Uterus (tissue), 4 donors: ENCODE data around the gene LPP. TPM values are rescaled to one million over a fixed set of nuclear protein-coding genes. Genes with fewer than 3 reads are reported as not detected.
"Not testable (repeated sequence)": the region's sequence is repeated elsewhere in the genome, so short reads cannot be mapped to it uniquely, and the experiment has no call there.

Experiments
- DNase-seq, 2 donors: peaks; one replicate each; pipeline ENCODE4 v3.0.0-alpha.2; 2019 to 2020
- H3K27ac ChIP-seq, 2 donors: fragments of 200-600 bp; sonication (generic); 1 replicate in 1 of 2; 2 replicates in 1 of 2; pipeline ENCODE4 v1.5.1; 2016 to 2018
- H3K27me3 ChIP-seq, 2 donors: fragments of 200-600 bp; sonication (generic); one replicate each; pipeline ENCODE4 v1.5.1; 2018 to 2019; ENCODE audit warnings: control low read depth in 1 of 2
- H3K36me3 ChIP-seq, 2 donors: fragments of 200-600 bp; sonication (generic); one replicate each; pipeline ENCODE4 v1.5.1; 2019; ENCODE audit warnings: control low read depth in 1 of 2
- H3K4me1 ChIP-seq, 2 donors: fragments of 200-600 bp; sonication (generic); one replicate each; pipeline ENCODE4 v1.5.1; 2018 to 2019; ENCODE audit warnings: control low read depth in 1 of 2
- H3K4me3 ChIP-seq, 2 donors: fragments of 200-600 bp; sonication (generic); 1 replicate in 1 of 2; 2 replicates in 1 of 2; pipeline ENCODE4 v1.5.1; 2018 to 2019; ENCODE audit warnings: mild to moderate bottlenecking in 1 of 2
- H3K9me3 ChIP-seq, 2 donors: fragments of 200-600 bp; sonication (generic); one replicate each; pipeline ENCODE4 v1.5.1; 2019; ENCODE audit warnings: control low read depth in 1 of 2
- POLR2A ChIP-seq, 2 donors: fragments of 450-650 bp; IDR thresholded peaks; one replicate each; pipeline ENCODE4 v1.6.1; 2016; ENCODE audit warnings: antibody characterized with exemption in 2 of 2, mild to moderate bottlenecking in 1 of 2, moderate library complexity in 1 of 2
- intact Hi-C: fragments of 100-400 bp; cut with DNase I; formaldehyde crosslinking; loops from one replicate; pipeline ENCODE4 v1.15.1; 2023; ENCODE audit warnings: low total_unique reads
- total RNA-seq, 4 donors: library from RNA; depleted of rRNA in 3 of 4; stranded (reverse); fragments of >200 nt in 3 of 4; gene quantifications; one replicate each; pipeline versions ENCODE4 v1.1.0 to v1.2.4, GENCODE V29; 2014 to 2023
- TF ChIP-seq, protein P1 (sequence below), 4 experiments: fragments of 200-600 bp in 2 of 4; fragments of 450-650 bp in 2 of 4; sonication (generic) in 2 of 4; IDR thresholded peaks; one replicate each; pipeline ENCODE4 v1.5.1; 2016 to 2019; ENCODE audit warnings: antibody characterized with exemption in 4 of 4, mild to moderate bottlenecking in 2 of 4, moderate library complexity in 1 of 4
- donor health status: DM: yes; HTN: yes; CAD: no.

LPP gene
- total RNA-seq, 4 donors from 2014 or later, result 180 to 1,374 (median 712) TPM

DNA sequence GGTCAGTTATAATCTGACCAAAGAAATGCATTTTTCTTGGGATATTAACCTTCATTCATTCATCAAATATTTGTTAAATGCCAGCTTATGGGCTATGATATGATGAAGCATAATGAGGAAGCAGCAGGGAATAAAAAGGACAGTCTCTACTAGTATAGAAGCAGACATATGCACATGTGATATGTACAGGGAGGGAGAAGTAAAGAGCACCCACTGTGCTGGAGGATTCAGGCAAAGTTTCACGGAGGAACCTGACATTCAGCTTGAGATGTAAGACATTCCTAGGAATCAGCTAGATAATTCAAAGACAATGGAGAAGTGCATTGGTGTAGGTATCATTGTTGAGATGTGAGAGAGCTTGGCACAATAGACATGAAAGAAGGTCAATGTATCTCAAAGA, 450.7 kb downstream of the LPP start:
- Histone ChIP-seq H3K27me3 (no peaks in the 10 kb centered on the region), H3K36me3 (no peaks in the 10 kb centered on the region), H3K4me3 (no peak overlapping the region), H3K27ac (peak overlapping the region in 1 of 2 donors; percentile 10), H3K4me1 (no peaks in the 10 kb centered on the region), H3K9me3 (no peaks in the 10 kb centered on the region)
- TF ChIP-seq POLR2A (IDR thresholded peaks at IDR 0.05), result no peak
- TF ChIP-seq, protein P1, sequence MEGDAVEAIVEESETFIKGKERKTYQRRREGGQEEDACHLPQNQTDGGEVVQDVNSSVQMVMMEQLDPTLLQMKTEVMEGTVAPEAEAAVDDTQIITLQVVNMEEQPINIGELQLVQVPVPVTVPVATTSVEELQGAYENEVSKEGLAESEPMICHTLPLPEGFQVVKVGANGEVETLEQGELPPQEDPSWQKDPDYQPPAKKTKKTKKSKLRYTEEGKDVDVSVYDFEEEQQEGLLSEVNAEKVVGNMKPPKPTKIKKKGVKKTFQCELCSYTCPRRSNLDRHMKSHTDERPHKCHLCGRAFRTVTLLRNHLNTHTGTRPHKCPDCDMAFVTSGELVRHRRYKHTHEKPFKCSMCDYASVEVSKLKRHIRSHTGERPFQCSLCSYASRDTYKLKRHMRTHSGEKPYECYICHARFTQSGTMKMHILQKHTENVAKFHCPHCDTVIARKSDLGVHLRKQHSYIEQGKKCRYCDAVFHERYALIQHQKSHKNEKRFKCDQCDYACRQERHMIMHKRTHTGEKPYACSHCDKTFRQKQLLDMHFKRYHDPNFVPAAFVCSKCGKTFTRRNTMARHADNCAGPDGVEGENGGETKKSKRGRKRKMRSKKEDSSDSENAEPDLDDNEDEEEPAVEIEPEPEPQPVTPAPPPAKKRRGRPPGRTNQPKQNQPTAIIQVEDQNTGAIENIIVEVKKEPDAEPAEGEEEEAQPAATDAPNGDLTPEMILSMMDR (IDR thresholded peaks at IDR 0.05), result no peak
- intact Hi-C loops, result no loop called here
- no peak for DNase-seq

DNA sequence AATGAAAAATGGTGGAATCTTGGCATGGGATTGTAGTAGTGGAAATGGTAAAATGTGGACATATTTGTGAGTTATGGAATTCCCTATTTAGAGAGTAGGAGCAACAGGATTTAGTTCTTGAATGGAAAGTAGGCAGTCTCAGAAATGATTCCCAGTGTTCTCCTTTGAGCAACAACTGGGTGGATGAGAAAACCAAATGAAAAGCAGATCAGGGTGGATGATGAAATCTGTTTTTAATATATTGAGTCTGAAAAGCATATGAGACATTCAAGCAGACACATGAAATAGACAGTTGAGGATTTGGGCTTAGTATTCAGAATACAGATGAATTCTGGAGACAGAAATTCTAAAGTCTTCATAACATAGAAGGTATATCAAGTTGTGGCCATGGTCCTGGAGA, 451.3 kb downstream of the LPP start:
- TF ChIP-seq, protein P1 (IDR thresholded peaks at IDR 0.05), result no peak
- no peak for DNase-seq
- intact Hi-C loops, result no loop called here
- Histone ChIP-seq H3K27ac (peak overlapping the region in 1 of 2 donors; percentile 10), H3K27me3 (no peaks in the 10 kb centered on the region), H3K4me1 (no peaks in the 10 kb centered on the region), H3K9me3 (no peaks in the 10 kb centered on the region), H3K4me3 (no peak overlapping the region), H3K36me3 (no peaks in the 10 kb centered on the region)

DNA sequence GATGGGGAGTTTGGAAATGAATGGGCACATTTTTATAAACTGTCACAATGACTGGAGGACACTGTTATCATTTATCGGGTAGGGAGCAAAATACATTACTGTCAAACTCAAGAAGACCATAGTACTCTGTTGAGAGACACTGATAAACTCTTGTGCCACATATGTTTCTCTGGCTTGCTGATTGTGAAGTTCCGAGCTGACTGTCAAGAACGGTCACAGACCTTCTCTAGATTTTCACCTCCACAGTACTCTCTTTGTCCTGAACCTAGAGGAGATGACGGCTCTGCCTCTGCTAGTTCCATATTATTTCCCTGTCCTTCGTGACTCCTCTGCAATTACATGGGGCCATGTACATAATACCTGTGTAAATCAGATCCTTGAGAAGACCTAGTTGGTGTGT, 451.9 kb downstream of the LPP start:
- TF ChIP-seq, protein P1 (IDR thresholded peaks at IDR 0.05), result no peak
- TF ChIP-seq POLR2A (IDR thresholded peaks at IDR 0.05), result no peak
- no peaks in the 10 kb centered on the region for H3K36me3 ChIP-seq
- DNase-seq, result no peak
- no peak overlapping the region for H3K4me3 ChIP-seq
- H3K4me1 ChIP-seq, result no peaks in the 10 kb centered on the region
- H3K27me3 ChIP-seq, result no peaks in the 10 kb centered on the region
- peak overlapping the region; percentile 9 to 65 for H3K27ac ChIP-seq
- intact Hi-C loops, result no loop called here
- no peaks in the 10 kb centered on the region for H3K9me3 ChIP-seq

DNA sequence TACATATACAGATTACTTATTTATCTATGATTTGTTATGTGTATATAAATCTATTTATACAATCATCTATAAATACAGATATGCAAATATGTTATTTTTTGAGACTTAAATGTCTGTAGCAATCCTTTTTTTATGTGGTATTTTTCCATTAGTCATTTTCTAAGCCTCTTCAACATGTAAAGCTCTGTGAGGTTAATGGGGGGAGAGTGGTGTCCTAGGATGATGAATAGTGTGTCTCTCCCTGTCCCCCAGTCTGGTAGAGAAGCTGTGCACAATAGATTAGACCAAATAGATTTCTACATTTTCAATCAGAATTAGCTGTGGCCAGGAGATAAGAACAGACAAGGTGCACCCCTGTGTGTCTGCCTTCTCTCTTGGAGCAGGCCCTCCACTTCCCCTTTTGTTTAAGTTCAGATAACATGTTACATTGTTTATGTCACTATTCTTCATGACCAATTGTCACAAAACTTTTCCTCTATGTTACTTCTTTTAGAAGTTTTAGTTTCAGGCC, 453.9 kb downstream of the LPP start:
- TF ChIP-seq, protein P1 (IDR thresholded peaks at IDR 0.05), result no peak
- TF ChIP-seq POLR2A (IDR thresholded peaks at IDR 0.05), result no peak
- Histone ChIP-seq H3K9me3 (no peaks in the 10 kb centered on the region), H3K36me3 (no peaks in the 10 kb centered on the region), H3K4me3 (no peak overlapping the region), H3K27me3 (no peaks in the 10 kb centered on the region), H3K4me1 (no peaks in the 10 kb centered on the region), H3K27ac (peak overlapping the region in 1 of 2 donors; percentile 65)
- no peak for DNase-seq
- intact Hi-C loops, result no loop called here

- H3K9me3 ChIP-seq, result no peaks in the 10 kb centered on the region
- intact Hi-C loops, result no loop called here
- no peaks in the 10 kb centered on the region for H3K4me1 ChIP-seq
- no peaks in the 10 kb centered on the region for H3K27me3 ChIP-seq
- H3K27ac ChIP-seq, result no peak overlapping the region
- TF ChIP-seq, protein P1 (IDR thresholded peaks at IDR 0.05), result no peak
- no peak for TF ChIP-seq POLR2A (IDR thresholded peaks at IDR 0.05)
- H3K36me3 ChIP-seq, result no peaks in the 10 kb centered on the region
- no peak for DNase-seq
- H3K4me3 ChIP-seq, result no peak overlapping the region
These were observed 454.4 kb downstream of the LPP start for GRCh38 chr3:188608401-188608800.

GRCh38 chr3:188613721-188614120, 459.8 kb downstream of the LPP start:
- H3K36me3 ChIP-seq, H3K4me3 ChIP-seq, H3K27me3 ChIP-seq, H3K9me3 ChIP-seq, DNase-seq, H3K27ac ChIP-seq, intact Hi-C loops, H3K4me1 ChIP-seq: not testable (repeated sequence)
